GM12873 (cell line): ENCODE measurements around the gene DMAC2.

Experiments used
- CTCF ChIP-seq: IDR thresholded peaks from 2 replicates; pipeline ENCODE4 v1.5.1; 2012; ENCODE audit warnings: low read depth, mild to moderate bottlenecking, moderate library complexity, low read length, control low read depth; ENCODE audit not compliant: insufficient read depth; ENCODE audit errors: missing control alignments

DMAC2 gene

DNA sequence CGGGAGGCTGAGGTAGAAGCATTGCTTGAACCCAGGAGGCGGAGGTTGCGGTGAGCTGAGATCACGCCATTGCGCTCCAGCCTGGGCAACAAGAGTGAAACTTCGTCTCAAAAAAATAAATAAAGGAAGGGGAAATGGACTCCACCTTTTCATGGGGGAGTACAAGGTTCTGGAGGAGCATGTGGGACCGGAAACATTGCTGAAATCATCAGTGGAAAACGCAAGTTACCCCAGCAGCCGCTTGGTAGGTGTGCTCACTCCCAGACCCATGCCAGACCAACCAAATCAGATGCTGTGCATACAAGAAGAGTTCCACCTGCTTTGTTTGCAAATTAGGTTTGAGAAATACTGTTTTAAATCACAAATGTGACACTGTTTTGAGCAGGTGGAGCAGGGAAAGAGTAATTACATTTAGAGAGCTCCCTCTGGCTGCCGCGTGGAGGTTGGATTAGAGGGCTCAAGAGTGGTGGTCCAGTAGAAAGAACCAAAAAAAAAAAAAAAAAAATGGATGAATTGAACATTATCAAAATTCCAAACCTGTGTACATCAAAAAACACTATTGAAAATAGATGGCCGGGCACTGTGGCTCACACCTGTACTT is 8.1 kb upstream of the DMAC2 start:
- peak; percentile 13 for TF ChIP-seq CTCF

GRCh38 chr19:41445575-41445974 is 5.9 kb upstream of the DMAC2 start:
- no peak for TF ChIP-seq CTCF

- TF ChIP-seq CTCF: no peak
Measured at GRCh38 chr19:41443813-41444455, 4.2 kb upstream of the DMAC2 start.

DNA sequence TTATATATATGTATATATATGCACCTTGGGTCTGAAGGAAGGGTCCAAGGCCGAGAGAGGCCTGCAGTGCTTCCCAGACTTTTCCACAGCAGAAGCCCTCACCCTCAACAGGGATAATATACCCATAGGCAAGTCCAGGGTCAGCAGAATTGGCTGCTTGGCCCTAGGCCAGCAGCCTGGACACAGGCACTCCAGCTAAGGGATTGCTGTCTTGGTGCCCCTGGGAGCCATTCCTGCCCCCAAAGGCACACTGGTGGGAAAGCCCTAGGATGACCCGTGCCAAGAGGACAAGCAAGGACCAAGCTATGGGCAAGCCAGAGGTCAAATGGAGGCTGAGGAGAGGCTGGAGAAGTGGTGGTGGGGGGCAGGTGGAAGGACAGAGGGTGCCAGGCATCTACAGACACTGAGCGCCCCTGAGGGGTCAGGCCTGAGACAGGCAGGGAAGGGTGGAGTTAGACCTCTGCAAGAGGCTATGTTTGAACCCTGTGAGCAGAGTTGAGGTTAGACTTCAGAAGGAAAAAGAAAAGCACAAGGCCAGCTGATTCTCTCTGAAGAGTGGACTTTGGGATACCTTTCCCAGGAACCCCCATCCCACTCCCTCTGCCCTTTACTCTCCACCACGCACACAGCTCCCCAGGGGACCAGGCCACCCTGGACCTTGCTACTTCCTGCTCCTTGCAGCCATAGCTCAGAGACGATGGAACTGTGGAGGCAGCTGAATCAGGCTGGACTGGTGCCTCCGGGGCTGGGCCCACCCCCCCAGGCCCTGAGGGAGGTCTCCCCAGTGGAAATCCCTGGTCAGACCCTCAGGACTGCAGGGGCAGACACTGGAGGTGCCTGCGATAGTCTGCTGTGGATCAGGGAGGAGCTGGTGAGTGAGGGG is 3.0 kb upstream of the DMAC2 start, which contains the start of gene ERICH4:
Gene ERICH4 (plus strand): TSS at position 684 of the 883 bp plus-strand sequence. CDS start 14 bp downstream, at position 698.
- no peak for TF ChIP-seq CTCF

DNA sequence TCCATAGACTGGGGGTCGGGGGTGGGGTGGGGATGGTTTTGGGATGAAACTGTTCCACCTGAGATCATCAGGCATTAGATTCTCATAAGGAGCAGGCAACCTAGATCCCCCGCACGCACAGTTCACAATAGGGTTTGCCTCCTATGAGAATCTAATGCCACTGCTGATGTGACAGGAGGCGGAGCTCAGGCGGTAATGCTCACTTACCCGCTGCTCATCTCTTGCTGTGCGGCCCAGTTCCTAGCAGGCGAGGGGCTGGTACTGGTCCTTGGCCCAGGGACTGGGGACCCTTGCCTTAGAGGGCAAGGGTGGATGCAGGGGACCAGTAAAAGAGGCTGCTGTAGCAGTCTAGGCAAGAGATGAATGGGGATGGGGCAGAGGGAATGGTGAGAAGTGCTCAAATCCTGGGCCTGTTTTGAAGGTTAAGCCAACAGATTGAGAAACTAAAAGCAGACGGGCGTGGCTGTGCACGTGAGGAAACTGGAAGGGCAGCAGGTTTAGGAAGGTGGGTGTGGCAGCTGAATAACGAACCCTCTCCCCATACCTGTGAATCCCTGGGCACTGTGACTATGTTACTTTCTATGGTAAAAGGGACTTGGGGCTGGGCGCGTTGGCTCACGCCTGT is 1.7 kb upstream of the DMAC2 start:
- no peak for TF ChIP-seq CTCF

GRCh38 chr19:41437944-41438574 is 1.7 kb downstream of the DMAC2 start:
- TF ChIP-seq CTCF: no peak
